ENCODE data around the gene NUP133. TPM values are rescaled to one million over a fixed set of nuclear protein-coding genes. Genes with fewer than 3 reads are reported as not detected.

Gene NUP133
- total and polyA plus RNA-seq, 2 experiments from 2014 or later, result 29.5 to 65.4 TPM

DNA sequence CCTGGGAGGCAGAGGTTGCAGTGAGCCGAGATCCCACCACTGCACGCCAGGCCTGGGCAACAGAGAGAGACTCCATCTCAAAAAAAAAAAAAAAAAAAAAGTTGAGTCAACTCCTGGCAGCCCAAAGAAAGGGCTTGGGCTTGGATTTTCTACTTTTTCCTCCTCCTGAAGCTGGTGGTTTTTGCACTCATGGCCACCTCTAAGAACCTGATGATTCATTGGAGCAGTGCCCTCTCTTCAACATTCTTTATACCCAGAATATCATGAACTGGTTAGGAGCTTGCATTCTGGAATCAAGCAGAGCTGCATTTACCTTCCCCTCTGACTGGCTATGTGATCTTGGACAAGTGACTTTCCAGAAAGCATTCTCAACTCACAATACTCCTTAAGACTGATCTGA lies 70.7 kb downstream of the NUP133 start:
- Histone ChIP-seq H3K36me3 (ENCODE audit: insufficient read depth) (0 out of 2 replicates have a peak, but pooled peaks cover 5% of the 10 kb centered on the region), H3K4me1 (ENCODE audit: insufficient read depth) (peaks cover 10% of the 10 kb centered on the region; the same call in 1 of the 2 replicates), H3K79me2 (replicated peaks; ENCODE audit: insufficient read depth) (no peaks in the 10 kb centered on the region), H3K27ac (ENCODE audit: low read depth) (no peak overlapping the region), H3K4me2 (no peak overlapping the region), H3K9me2 (ENCODE audit: insufficient read depth) (no peaks in the 10 kb centered on the region), H4K20me1 (replicated peaks; ENCODE audit: insufficient read depth) (no peaks in the 10 kb centered on the region; the same call in 1 of the 2 replicates), H2AFZ (no peak overlapping the region), H3K4me3 (no peak overlapping the region), H3K27me3 (ENCODE audit: insufficient read depth) (peaks cover 46% of the 10 kb centered on the region), H3F3A (replicated peaks; ENCODE audit: low read depth) (peaks cover 9% of the 10 kb centered on the region; the same call in 1 of the 2 replicates)
- Mint-ChIP-seq H3K9me3 (no peaks in the 10 kb centered on the region), H3K4me1 (peaks cover 6% of the 10 kb centered on the region), H3K27me3 (ENCODE audit: insufficient read depth, low read depth, poor library complexity) (peaks cover 42% of the 10 kb centered on the region), H3K27ac (no peak overlapping the region), H3K4me3 (no peak overlapping the region), H3K36me3 (ENCODE audit: low read depth) (peaks cover 15% of the 10 kb centered on the region; the same call in 2 of the 3 replicates)
- ATAC-seq (no peak), DNase-seq (ENCODE audit: low spot score) (no peak)
- TF ChIP-seq POLR2AphosphoS5 (IDR thresholded peaks at IDR 0.05; ENCODE audit: low read depth) (no peak), STAT1 (IDR thresholded peaks at IDR 0.05; ENCODE audit: unreplicated experiment) (no peak)

DNA sequence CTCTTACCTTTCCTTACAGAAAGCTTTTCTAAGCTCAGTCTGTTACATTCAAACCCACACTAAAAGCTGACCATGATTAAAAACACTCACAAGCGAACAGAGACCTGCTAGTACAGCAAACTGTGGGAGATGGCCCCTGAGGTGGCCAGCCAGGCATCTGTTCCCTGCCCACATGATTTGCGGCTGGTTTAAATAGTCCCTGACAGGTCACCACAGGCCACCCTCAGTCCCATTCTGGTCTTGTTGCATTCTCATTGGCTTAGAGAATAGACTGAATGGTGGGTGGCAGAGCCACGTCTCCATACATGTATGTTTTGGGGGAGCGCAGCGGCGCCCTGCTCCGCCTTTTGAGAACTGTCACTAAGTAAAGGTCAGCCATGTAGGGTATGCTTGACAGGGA lies 71.9 kb downstream of the NUP133 start:
- Histone ChIP-seq H3K9me2 (ENCODE audit: insufficient read depth) (no peaks in the 10 kb centered on the region), H3F3A (replicated peaks; ENCODE audit: low read depth) (peaks cover 9% of the 10 kb centered on the region; the same call in 1 of the 2 replicates), H3K27me3 (ENCODE audit: insufficient read depth) (peaks cover 59% of the 10 kb centered on the region), H3K4me1 (ENCODE audit: insufficient read depth) (peaks cover 12% of the 10 kb centered on the region; the same call in 1 of the 2 replicates), H2AFZ (no peak overlapping the region), H3K27ac (ENCODE audit: low read depth) (no peak overlapping the region), H3K79me2 (replicated peaks; ENCODE audit: insufficient read depth) (no peaks in the 10 kb centered on the region), H3K4me2 (no peak overlapping the region), H4K20me1 (replicated peaks; ENCODE audit: insufficient read depth) (no peaks in the 10 kb centered on the region; the same call in 1 of the 2 replicates), H3K36me3 (ENCODE audit: insufficient read depth) (no peaks in the 10 kb centered on the region), H3K4me3 (no peak overlapping the region)
- peaks cover 14% of the 10 kb centered on the region for H3K36me3 Mint-ChIP-seq (ENCODE audit: low read depth)
- DNase-seq (ENCODE audit: low spot score), result no peak
- no peak overlapping the region for H3K27ac Mint-ChIP-seq
- peaks cover 1% of the 10 kb centered on the region; the same call in 1 of the 3 replicates for H3K9me3 Mint-ChIP-seq
- no peak for ATAC-seq
- TF ChIP-seq, protein P1, sequence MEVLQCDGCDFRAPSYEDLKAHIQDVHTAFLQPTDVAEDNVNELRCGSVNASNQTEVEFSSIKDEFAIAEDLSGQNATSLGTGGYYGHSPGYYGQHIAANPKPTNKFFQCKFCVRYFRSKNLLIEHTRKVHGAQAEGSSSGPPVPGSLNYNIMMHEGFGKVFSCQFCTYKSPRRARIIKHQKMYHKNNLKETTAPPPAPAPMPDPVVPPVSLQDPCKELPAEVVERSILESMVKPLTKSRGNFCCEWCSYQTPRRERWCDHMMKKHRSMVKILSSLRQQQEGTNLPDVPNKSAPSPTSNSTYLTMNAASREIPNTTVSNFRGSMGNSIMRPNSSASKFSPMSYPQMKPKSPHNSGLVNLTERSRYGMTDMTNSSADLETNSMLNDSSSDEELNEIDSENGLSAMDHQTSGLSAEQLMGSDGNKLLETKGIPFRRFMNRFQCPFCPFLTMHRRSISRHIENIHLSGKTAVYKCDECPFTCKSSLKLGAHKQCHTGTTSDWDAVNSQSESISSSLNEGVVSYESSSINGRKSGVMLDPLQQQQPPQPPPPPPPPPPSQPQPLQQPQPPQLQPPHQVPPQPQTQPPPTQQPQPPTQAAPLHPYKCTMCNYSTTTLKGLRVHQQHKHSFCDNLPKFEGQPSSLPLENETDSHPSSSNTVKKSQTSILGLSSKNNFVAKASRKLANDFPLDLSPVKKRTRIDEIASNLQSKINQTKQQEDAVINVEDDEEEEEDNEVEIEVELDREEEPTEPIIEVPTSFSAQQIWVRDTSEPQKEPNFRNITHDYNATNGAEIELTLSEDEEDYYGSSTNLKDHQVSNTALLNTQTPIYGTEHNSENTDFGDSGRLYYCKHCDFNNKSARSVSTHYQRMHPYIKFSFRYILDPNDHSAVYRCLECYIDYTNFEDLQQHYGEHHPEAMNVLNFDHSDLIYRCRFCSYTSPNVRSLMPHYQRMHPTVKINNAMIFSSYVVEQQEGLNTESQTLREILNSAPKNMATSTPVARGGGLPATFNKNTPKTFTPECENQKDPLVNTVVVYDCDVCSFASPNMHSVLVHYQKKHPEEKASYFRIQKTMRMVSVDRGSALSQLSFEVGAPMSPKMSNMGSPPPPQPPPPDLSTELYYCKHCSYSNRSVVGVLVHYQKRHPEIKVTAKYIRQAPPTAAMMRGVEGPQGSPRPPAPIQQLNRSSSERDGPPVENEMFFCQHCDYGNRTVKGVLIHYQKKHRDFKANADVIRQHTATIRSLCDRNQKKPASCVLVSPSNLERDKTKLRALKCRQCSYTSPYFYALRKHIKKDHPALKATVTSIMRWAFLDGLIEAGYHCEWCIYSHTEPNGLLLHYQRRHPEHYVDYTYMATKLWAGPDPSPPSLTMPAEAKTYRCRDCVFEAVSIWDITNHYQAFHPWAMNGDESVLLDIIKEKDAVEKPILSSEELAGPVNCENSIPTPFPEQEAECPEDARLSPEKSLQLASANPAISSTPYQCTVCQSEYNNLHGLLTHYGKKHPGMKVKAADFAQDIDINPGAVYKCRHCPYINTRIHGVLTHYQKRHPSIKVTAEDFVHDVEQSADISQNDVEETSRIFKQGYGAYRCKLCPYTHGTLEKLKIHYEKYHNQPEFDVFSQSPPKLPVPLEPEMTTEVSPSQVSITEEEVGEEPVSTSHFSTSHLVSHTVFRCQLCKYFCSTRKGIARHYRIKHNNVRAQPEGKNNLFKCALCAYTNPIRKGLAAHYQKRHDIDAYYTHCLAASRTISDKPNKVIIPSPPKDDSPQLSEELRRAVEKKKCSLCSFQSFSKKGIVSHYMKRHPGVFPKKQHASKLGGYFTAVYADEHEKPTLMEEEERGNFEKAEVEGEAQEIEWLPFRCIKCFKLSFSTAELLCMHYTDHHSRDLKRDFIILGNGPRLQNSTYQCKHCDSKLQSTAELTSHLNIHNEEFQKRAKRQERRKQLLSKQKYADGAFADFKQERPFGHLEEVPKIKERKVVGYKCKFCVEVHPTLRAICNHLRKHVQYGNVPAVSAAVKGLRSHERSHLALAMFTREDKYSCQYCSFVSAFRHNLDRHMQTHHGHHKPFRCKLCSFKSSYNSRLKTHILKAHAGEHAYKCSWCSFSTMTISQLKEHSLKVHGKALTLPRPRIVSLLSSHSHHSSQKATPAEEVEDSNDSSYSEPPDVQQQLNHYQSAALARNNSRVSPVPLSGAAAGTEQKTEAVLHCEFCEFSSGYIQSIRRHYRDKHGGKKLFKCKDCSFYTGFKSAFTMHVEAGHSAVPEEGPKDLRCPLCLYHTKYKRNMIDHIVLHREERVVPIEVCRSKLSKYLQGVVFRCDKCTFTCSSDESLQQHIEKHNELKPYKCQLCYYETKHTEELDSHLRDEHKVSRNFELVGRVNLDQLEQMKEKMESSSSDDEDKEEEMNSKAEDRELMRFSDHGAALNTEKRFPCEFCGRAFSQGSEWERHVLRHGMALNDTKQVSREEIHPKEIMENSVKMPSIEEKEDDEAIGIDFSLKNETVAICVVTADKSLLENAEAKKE (CRISPR knock-in tag; IDR thresholded peaks at IDR 0.05), result no peak
- TF ChIP-seq NANOG (IDR thresholded peaks at IDR 0.05; ENCODE audit: borderline replicate concordance), result no peak
- no peak for TF ChIP-seq STAT1 (IDR thresholded peaks at IDR 0.05; ENCODE audit: unreplicated experiment)
- no peak for TF ChIP-seq EZH2phosphoT487 (IDR thresholded peaks at IDR 0.05; ENCODE audit: unreplicated experiment)
- H3K4me1 Mint-ChIP-seq, result peaks cover 11% of the 10 kb centered on the region
- H3K4me3 Mint-ChIP-seq, result no peak overlapping the region
- peaks cover 55% of the 10 kb centered on the region for H3K27me3 Mint-ChIP-seq (ENCODE audit: insufficient read depth, low read depth, poor library complexity)
